NCI-H2196 treated with DMSO at 0.1 percent for 48 hours (cell line): Measurements from ENCODE around the gene CRELD1.
"Not testable (repeated sequence)": the region's sequence is repeated elsewhere in the genome, so short reads cannot be mapped to it uniquely, and the experiment has no call there.

Experiments used
- DNase-seq: peaks from one replicate; lab custom pipeline; 2025; ENCODE audit not compliant: unreplicated experiment; lab: John Stamatoyannopoulos, UW

Gene CRELD1

DNA sequence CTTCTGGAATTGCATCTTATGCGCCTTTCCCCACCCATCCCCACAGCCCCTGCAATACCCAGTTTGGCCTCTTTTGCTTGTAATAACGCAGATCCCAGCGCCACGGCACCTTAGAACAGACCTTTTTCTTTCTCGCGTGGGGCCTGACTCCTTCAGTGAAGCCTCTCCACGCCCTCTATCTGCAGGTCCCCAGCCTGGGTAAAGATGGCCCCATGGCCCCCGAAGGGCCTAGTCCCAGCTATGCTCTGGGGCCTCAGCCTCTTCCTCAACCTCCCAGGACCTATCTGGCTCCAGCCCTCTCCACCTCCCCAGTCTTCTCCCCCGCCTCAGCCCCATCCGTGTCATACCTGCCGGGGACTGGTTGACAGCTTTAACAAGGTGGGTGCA, 594 bp downstream of the CRELD1 start:
- no peak for DNase-seq

DNA sequence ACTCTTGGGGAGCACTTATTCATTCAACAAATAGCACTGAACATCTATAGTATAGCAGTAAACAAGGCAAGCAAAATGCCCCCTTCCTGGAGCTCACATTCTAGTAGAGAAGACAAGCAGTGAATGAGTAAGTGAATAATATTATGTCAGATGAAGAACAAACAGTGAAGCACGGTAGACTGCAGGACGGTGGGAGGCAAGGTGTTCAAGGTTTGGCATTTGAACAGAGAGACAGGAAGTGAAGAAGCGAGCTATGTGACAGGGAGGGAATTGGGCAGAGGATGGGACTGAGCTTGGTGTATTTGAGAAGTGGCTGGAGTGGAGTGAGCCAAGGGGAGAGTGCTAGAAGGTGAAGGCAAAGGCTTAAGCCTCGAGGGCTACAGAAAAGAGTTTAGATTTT, 1.4 kb downstream of the CRELD1 start:
- DNase-seq, result no peak

DNA sequence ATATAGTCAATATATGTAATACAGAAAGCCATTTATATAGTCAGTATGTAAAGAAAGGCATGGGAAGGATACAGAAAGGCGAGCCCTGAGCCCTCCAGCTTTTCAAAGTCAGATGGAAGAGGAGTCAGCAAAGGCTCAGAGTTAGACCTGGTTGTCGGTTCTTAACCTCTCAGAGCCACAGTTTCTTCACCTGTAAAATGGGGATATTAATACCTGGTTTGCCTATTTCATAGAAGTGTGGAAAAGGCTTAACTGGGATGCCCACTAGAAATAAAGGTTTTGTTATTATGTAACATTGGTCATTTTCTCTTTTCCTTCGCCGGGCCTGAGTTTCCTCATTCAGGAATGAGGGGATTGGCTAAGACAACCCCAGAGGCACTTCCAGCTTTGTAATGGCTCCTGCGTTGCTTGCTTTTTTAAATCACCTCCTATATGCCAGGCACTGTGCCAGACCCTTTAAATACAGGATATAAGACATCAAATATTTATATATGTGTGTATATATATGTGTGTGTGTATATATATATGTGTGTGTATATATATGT, 2.4 kb downstream of the CRELD1 start:
- no peak for DNase-seq

DNA sequence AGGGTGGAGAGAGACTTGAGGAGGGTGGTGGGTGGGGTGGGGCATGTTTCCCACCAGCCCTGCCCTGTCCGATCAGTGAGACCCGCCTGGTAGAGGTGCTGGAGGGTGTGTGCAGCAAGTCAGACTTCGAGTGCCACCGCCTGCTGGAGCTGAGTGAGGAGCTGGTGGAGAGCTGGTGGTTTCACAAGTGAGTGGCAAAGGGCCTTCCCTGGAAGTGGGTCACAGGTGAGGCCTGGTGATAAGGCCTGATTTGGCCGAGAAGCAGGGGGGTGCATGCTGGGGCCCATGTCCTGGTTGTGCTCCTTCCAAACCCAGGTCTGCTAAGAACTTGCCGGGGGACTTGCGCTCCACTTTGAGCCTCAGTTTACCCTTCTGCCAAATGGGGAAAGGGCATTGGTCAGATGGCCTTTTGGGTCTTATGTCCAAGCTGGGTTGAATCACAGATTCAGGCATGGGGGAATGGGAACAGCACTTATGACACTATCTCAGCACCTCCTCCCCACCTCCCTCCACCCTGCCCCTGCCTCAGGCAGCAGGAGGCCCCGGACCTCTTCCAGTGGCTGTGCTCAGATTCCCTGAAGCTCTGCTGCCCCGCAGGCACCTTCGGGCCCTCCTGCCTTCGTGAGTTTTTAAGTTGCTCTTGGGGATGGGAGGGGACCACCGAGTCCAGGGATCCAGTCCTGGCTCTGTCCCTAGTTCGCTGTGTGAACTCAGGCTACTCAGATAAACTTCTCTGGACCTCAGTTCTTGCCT, 4.0 kb downstream of the CRELD1 start:
- no peak for DNase-seq

DNA sequence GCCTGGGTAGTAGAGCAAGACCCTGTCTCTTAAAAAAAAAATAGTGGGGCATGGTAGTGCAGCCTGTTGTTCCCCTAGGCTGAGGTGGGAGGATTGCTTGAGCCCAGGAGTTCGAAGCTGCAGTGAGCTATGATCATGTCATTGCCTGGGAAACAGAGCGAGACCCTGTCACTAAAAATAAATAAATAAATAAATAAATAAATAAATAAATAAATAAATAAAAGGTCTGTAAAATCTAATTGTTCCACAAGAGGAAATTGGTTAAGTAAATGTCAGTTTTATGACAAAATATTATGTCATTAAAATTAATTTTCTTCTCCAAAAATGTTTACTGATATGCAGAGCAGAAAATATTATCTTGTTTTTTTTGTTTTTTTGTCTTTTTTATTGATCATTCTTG, 5.3 kb downstream of the CRELD1 start:
- no peak for DNase-seq

DNA sequence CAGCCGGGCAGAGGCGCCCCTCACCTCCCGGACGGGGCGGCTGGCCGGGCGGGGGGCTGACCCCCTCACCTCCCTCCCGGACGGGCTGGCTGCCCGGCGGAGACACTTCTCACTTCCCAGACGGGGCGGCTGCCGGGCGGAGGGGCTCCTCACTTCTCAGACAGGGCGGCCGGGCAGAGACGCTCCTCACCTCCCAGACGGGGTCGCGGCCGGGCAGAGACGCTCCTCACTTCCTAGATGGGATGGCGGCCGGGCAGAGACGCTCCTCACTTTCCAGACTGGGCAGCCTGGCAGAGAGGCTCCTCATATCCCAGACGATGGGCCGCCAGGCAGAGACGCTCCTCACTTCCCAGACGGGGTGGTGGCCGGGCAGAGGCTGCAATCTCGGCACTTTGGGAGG, 6.3 kb downstream of the CRELD1 start:
- DNase-seq, result not testable (repeated sequence)

DNA sequence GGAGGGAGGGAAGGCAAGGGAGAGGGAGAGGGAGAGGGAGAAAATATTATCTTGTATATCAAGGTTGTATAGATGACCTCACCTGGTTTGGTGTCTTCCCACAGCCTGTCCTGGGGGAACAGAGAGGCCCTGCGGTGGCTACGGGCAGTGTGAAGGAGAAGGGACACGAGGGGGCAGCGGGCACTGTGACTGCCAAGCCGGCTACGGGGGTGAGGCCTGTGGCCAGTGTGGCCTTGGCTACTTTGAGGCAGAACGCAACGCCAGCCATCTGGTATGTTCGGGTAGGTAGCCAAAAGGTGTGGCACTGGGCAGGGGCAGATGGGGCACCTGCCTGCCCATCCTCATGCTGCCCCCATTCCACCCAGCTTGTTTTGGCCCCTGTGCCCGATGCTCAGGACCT, 7.1 kb downstream of the CRELD1 start:
- DNase-seq, result no peak

DNA sequence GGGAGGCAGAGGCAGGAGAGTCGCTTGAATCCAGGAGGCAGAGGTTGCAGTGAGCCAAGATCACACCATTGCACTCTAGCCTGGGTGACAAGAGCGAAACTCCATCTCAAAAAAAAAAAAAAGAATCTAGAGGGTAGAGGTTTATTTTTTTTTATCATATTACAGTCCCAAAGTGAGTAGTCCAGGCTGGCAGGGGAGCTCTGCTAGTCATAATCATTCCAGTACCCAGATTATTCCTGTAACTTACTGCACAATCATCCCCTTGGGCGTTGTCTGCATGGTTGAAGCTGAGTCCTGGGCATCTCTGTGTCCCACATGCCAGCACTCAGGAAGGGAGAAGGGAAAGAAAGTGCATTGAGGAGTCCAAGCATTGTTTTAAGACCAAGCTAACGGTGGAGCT, 8.5 kb downstream of the CRELD1 start:
- DNase-seq, result no peak

DNA sequence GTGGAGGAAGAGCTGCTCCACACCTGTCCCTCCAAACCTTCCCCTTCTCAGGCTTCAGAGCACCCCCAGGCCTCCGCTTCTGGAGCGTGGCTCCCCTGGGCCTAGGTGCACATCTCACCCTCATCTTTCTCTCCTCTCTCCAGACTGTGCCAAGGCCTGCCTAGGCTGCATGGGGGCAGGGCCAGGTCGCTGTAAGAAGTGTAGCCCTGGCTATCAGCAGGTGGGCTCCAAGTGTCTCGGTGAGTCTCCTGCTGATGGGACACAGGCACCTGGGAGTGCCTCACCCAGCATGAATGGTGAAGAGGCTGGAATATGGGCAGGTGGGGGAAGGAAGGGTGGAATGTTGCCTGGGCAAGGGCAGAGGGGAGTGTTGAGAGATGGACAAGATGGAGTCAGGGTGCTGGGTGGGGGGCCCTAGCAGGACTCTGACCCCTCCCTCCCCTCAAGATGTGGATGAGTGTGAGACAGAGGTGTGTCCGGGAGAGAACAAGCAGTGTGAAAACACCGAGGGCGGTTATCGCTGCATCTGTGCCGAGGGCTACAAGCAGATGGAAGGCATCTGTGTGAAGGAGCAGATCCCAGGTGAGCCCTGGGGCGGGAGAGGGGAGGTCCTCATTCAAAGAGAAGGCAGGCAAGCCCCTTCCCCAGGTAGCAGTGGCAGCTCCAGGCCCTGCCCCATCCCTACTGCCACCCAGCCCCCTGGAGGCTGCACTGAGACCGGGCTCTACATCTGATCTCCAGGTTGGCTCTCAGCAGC, 9.5 kb downstream of the CRELD1 start:
- DNase-seq, result no peak

DNA sequence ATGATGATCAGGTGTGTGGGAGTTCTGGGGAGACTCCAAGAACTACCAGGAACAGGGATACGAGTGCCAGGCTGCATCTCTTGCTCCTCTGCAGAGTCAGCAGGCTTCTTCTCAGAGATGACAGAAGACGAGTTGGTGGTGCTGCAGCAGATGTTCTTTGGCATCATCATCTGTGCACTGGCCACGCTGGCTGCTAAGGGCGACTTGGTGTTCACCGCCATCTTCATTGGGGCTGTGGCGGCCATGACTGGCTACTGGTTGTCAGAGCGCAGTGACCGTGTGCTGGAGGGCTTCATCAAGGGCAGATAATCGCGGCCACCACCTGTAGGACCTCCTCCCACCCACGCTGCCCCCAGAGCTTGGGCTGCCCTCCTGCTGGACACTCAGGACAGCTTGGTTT, 10.6 kb downstream of the CRELD1 start:
- no peak for DNase-seq

DNA sequence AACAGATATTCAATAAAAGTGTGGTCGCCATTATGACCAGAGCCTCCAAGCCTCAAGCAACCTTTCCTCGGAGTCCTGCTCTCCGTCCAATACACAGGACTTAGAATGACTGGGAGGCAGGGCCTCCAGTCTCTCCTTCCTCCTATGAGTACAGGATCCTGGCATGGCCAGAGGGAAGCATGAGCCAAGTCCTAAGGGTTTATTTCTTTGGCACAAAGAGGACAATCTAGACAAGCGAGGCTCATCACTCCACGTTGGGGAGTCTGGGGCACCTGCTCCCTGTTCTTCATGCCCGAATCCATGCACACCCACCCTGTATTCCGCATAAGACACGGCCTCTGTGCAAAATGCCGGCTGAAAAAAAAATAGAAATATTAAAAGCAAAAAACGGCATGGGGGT, 11.7 kb downstream of the CRELD1 start:
- no peak for DNase-seq

DNA sequence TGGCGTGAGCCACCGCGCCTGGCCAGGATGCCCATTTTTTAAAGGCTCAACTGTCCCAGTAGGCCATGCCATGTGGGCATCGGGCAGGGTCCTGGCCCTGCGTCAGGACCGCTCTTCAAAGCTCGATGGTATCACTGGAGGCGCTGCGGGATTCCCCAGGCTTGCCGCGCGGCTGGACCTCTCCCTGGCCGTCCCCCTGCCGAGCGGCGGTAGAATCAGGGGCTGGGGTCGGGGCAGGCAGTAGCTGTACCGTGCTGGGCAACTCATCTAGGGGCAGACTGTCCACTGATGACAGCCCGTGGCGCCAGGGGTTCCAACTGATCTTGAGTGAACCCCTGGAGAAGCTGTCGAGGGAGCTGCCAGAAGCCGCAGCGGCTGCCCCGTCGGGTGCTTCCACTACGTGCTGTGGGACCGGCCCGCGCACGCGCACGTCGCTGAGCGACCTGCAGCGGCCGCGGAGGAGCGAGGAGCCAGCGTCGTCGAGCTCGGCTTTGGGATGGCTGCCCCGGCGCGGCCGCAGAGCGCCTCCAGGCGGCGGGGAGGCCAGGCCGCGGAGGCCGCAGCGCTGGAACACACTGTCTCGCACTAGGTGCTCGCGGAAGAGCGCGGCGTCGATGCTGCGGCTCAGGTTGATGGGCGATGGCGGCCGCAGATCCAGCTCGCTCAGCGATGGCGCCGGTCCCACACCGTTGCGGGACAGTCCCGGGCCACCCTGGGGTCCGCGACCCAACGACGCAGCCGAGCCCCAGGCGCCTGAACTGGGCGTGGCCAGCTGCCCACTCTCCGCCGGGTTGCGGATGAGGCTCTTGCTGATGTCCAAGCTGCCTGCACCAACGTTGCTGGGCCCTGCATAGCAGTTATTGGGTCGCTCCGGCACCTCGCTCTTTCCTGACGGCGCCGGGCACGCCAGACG, 12.7 kb downstream of the CRELD1 start:
- no peak for DNase-seq

DNA sequence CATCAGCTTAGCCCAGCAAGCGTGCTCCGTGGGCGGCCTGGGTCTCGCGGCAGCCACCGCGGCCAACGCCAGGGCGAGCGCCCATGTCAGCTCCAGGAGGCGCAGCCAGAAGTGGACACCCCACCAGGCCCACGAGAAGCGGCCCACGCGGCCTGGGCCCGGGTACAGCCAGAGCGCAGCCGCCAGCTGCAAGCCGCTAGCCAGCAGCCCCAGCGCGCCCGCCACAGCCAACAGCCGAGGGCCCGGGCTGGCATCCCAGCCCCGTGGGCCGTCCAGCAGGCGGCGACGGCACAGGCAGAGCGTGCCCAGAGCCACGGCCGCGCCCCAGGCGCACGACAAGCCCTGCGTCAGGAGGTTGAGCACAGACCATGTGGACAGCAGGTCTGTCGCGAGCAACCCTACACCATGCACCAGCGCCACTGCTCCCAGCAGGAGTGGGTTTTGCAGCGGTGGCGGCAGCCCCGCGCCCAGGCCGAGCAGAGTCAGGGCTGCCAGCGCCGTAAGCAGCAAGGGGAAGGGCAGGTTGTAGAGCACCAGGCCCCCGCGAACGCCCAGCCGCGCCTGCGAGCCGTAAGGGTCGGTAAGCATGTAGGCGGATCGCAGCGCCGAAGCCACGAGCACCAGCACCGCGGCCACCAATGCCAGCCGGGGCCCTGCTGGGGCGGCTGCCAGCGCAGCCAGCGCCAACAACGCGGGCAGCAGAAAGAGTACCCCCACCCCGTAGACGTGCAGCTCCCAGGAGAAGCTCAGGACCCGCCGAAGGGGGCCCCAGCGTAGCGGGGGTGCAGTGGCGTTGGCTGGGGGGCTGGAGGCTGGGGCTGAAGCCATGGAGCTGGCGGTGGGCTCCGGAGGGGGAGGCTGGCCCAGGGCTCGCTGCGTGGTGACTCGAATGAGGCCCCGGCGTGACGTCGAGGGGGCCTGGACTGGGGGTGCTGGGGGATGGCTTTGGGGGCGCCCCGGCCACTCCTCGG, 13.7 kb downstream of the CRELD1 start:
- no peak for DNase-seq

DNA sequence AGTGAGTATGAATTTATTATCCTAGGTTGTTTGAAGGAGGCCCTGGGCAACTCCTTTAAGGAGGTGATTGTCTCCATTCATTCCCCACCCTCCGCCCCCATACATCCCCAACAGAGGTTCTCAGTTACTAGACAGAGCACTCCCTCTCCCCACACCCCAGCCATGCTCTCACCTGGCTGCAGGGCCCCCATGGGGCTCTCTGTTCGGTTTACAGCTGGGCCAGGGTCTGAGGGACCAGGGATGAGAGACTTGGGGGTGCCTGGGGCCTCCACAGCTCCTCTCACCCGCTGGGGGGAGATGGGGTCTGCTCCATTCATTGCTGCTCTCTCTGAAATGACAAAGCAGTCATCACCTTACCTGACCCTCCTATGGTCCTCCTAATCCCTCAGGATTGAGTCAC, 15.0 kb downstream of the CRELD1 start:
- no peak for DNase-seq

DNA sequence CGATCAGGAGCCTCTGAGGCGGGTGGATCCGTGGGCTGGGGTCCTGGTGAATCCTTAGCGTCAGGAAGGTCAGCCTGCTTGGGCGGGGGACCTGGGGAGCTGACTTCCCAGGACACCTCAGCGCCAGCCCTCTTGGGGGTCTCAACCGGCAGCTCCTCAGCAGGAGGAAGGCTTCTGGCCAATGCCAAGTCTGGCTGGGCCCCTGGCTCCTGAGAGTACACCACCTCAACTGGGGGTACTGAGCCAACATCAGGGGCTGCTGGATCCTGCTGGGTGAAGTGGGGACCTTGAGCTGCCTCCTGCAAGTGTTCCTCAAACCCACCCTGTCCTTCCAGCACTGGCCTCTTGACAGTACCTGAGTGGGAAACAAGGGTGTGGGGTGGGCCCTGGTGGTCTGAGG, 15.5 kb downstream of the CRELD1 start:
- no peak for DNase-seq

DNA sequence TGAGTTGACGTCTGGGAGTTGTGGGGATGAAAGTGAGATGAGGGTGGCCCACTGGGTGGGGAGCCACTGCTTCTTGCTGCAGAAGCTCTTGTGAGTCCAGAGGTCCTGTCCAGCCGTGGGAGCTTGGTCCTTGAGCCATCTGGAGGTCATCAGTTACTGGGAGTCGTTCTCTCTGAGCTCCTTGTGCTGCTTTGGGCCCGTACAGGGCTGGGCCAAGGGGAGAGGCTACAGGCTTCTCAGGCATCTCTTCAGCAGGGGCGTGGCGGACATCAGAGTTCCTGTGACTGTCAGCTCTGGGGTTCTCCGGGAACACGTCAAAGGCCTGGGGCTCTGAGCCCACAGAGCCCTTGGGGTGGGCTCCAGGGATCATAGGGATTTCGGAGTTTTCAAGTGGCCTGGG, 16.0 kb downstream of the CRELD1 start:
- DNase-seq, result no peak

DNA sequence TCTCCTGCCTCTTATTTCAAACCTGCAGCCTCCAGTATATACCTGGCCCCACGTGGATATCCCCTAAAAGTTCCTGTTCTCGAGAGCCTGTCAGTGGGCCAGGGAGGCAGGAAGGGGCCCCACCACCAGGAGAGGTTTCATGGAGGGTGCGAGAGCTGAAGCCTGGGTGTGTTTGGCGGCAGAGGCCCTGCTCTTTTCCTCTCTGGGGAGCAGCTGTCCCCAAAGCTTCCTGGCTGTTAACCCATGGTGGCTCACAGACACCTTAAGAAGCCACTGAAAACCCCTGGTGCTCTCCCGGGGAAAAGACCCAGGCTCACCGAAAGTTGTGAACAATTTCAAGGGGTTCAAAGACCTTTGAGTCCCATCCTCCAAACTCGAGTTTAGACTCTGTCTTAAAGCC, 17.5 kb downstream of the CRELD1 start:
- no peak for DNase-seq

DNA sequence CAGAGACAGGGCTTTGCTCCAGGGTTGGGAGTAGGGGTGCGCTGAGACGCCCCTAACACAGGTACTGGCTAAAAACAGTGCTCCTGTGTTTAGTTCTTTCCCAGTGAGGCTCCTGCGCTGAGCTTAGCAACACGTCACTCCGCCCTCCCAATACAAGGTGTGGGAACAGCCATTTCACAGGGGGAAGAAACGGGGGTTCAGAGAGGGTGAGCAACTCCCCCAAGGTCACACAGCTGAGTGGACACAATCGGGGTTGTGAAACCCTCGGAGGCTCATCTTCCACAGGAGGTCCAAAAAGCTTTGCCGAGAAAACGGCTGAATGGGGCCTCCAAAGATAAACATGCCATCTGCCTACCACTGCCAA, 17.9 kb downstream of the CRELD1 start:
- no peak for DNase-seq

DNA sequence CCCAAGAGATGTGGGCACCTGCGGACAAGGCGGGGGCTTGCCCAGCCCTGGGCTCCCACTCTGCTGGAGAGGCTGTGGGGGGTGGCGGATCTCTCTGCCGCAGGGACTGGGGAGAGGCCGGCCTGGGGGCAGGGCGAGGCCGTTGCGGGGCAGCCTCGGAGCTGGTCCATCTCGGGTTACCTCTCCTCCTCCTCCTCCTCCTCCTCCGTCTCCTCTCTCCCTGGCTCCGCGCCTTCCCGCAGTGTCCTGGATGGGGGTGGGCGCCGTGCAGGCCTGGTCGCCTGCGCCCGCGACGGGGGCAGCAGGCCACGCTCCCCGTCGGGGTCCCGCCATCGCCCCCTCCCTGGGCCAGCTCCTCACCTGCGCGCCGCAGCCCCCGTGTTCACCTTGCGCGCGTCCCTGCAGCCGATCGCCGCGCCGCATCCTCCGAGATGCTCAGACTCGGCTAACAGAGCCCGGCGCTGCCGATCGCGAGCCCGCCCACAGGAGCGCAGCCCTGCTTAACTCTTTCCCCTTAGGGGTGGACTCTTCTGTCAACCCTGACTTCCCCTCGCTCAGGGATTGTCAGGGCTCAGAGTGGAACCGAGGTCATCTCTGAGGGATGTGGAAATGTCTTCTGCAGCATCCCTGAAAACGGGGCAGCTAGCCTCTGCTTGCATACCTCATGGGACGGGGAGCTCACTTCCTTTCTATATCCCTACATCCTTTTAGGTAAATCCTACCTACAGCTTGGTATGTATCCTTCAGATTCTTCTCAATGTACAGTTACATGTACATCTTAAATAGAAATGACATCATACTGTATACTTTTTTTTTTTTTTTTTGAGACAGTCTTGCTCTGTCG, 18.6 kb downstream of the CRELD1 start, which contains the start of gene PRRT3:
TSS of gene PRRT3 (minus strand) at position 447 of the 844 bp plus-strand sequence. CDS start 2,293 bp downstream, outside the sequence.
- no peak for DNase-seq
